T-helper 1 cell treated with Interleukin-12 subunit alpha and Interleukin-12 subunit beta and Interleukin-4 antibody, amounts not matched to agents 30 μg/mL and 1 μg/mL, for 36 hours (primary cell): ENCODE measurements around the gene FGF12.
"Not testable (repeated sequence)": the region's sequence is repeated elsewhere in the genome, so short reads cannot be mapped to it uniquely, and the experiment has no call there.

Experiments
- H3K27ac Mint-ChIP-seq: one replicate; pipeline ENCODE4 v1.8.0; 2021; ENCODE audit warnings: mild to moderate bottlenecking, mixed read lengths
- H3K27me3 Mint-ChIP-seq: one replicate; pipeline ENCODE4 v1.8.0; 2021; ENCODE audit warnings: low read depth, mixed read lengths
- H3K36me3 Mint-ChIP-seq: one replicate; pipeline ENCODE4 v1.8.0; 2021; ENCODE audit warnings: low read depth, mixed read lengths
- H3K4me1 Mint-ChIP-seq: one replicate; pipeline ENCODE4 v1.8.0; 2021; ENCODE audit warnings: low read depth, mixed read lengths
- H3K4me3 Mint-ChIP-seq: one replicate; pipeline ENCODE4 v1.8.0; 2021; ENCODE audit warnings: mild to moderate bottlenecking, moderate library complexity, mixed read lengths
- H3K9me3 Mint-ChIP-seq: one replicate; pipeline ENCODE4 v1.8.0; 2021; ENCODE audit warnings: mixed read lengths

FGF12 gene

GRCh38 chr3:192715126-192715525 is 12.2 kb downstream of the FGF12 start:
- Mint-ChIP-seq H3K9me3 (no peaks in the 10 kb centered on the region), H3K36me3 (no peaks in the 10 kb centered on the region), H3K27ac (no peak overlapping the region), H3K27me3 (no peaks in the 10 kb centered on the region), H3K4me3 (no peak overlapping the region), H3K4me1 (no peaks in the 10 kb centered on the region)

GRCh38 chr3:192711126-192711525 is 16.2 kb downstream of the FGF12 start:
- not testable (repeated sequence) for H3K27me3 Mint-ChIP-seq, H3K36me3 Mint-ChIP-seq, H3K27ac Mint-ChIP-seq, H3K4me3 Mint-ChIP-seq, H3K9me3 Mint-ChIP-seq, H3K4me1 Mint-ChIP-seq

- no peaks in the 10 kb centered on the region for H3K27me3 Mint-ChIP-seq
- no peak overlapping the region for H3K4me3 Mint-ChIP-seq
- H3K4me1 Mint-ChIP-seq: no peaks in the 10 kb centered on the region
- H3K36me3 Mint-ChIP-seq: no peaks in the 10 kb centered on the region
- H3K27ac Mint-ChIP-seq: no peak overlapping the region
- H3K9me3 Mint-ChIP-seq: no peaks in the 10 kb centered on the region
These were observed 17.0 kb downstream of the FGF12 start for GRCh38 chr3:192710366-192710765.

- Mint-ChIP-seq H3K4me1 (no peaks in the 10 kb centered on the region), H3K4me3 (no peak overlapping the region), H3K27me3 (no peaks in the 10 kb centered on the region), H3K9me3 (no peaks in the 10 kb centered on the region), H3K27ac (no peak overlapping the region), H3K36me3 (no peaks in the 10 kb centered on the region)
These were observed 21.1 kb downstream of the FGF12 start for GRCh38 chr3:192706272-192706671.

GRCh38 chr3:192700885-192701284 is 26.5 kb downstream of the FGF12 start:
- Mint-ChIP-seq H3K4me1 (no peaks in the 10 kb centered on the region), H3K9me3 (no peaks in the 10 kb centered on the region), H3K27me3 (no peaks in the 10 kb centered on the region), H3K27ac (no peak overlapping the region), H3K4me3 (no peak overlapping the region), H3K36me3 (no peaks in the 10 kb centered on the region)

- no peaks in the 10 kb centered on the region for H3K36me3 Mint-ChIP-seq
- H3K4me3 Mint-ChIP-seq: no peak overlapping the region
- no peaks in the 10 kb centered on the region for H3K9me3 Mint-ChIP-seq
- no peak overlapping the region for H3K27ac Mint-ChIP-seq
- H3K27me3 Mint-ChIP-seq: no peaks in the 10 kb centered on the region
- H3K4me1 Mint-ChIP-seq: no peaks in the 10 kb centered on the region
These were observed 30.3 kb downstream of the FGF12 start for GRCh38 chr3:192696943-192697587.

GRCh38 chr3:192687488-192688152 is 39.7 kb downstream of the FGF12 start:
- H3K4me1 Mint-ChIP-seq: no peaks in the 10 kb centered on the region
- no peaks in the 10 kb centered on the region for H3K27me3 Mint-ChIP-seq
- H3K27ac Mint-ChIP-seq: no peak overlapping the region
- no peaks in the 10 kb centered on the region for H3K36me3 Mint-ChIP-seq
- H3K9me3 Mint-ChIP-seq: no peaks in the 10 kb centered on the region
- H3K4me3 Mint-ChIP-seq: no peak overlapping the region

- peaks cover 4% of the 10 kb centered on the region for H3K27me3 Mint-ChIP-seq
- no peak overlapping the region for H3K27ac Mint-ChIP-seq
- no peaks in the 10 kb centered on the region for H3K9me3 Mint-ChIP-seq
- H3K4me3 Mint-ChIP-seq: no peak overlapping the region
- no peaks in the 10 kb centered on the region for H3K36me3 Mint-ChIP-seq
- H3K4me1 Mint-ChIP-seq: no peaks in the 10 kb centered on the region
These were observed 41.5 kb downstream of the FGF12 start for GRCh38 chr3:192685801-192686200.

GRCh38 chr3:192684151-192684550 is 43.2 kb downstream of the FGF12 start:
- Mint-ChIP-seq H3K27me3 (peaks cover 5% of the 10 kb centered on the region), H3K9me3 (no peaks in the 10 kb centered on the region), H3K4me3 (no peak overlapping the region), H3K27ac (no peak overlapping the region), H3K36me3 (no peaks in the 10 kb centered on the region), H3K4me1 (no peaks in the 10 kb centered on the region)

- no peaks in the 10 kb centered on the region for H3K9me3 Mint-ChIP-seq
- no peak overlapping the region for H3K4me3 Mint-ChIP-seq
- H3K36me3 Mint-ChIP-seq: no peaks in the 10 kb centered on the region
- H3K4me1 Mint-ChIP-seq: peaks cover 8% of the 10 kb centered on the region
- peaks cover 10% of the 10 kb centered on the region for H3K27me3 Mint-ChIP-seq
- H3K27ac Mint-ChIP-seq: peak overlapping the region; percentile 70
These were observed 51.2 kb downstream of the FGF12 start for GRCh38 chr3:192675958-192676649.

- H3K27me3 Mint-ChIP-seq: peaks cover 5% of the 10 kb centered on the region
- H3K9me3 Mint-ChIP-seq: no peaks in the 10 kb centered on the region
- H3K36me3 Mint-ChIP-seq: no peaks in the 10 kb centered on the region
- no peak overlapping the region for H3K27ac Mint-ChIP-seq
- no peak overlapping the region for H3K4me3 Mint-ChIP-seq
- H3K4me1 Mint-ChIP-seq: no peaks in the 10 kb centered on the region
These were observed 71.7 kb downstream of the FGF12 start for GRCh38 chr3:192655628-192656027.

GRCh38 chr3:192655040-192655439 is 72.3 kb downstream of the FGF12 start:
- H3K27ac Mint-ChIP-seq: no peak overlapping the region
- H3K27me3 Mint-ChIP-seq: peaks cover 5% of the 10 kb centered on the region
- no peak overlapping the region for H3K4me3 Mint-ChIP-seq
- H3K9me3 Mint-ChIP-seq: no peaks in the 10 kb centered on the region
- H3K36me3 Mint-ChIP-seq: no peaks in the 10 kb centered on the region
- no peaks in the 10 kb centered on the region for H3K4me1 Mint-ChIP-seq

- no peak overlapping the region for H3K27ac Mint-ChIP-seq
- no peaks in the 10 kb centered on the region for H3K9me3 Mint-ChIP-seq
- no peaks in the 10 kb centered on the region for H3K4me1 Mint-ChIP-seq
- peaks cover 5% of the 10 kb centered on the region for H3K27me3 Mint-ChIP-seq
- H3K36me3 Mint-ChIP-seq: no peaks in the 10 kb centered on the region
- no peak overlapping the region for H3K4me3 Mint-ChIP-seq
These were observed 73.5 kb downstream of the FGF12 start for GRCh38 chr3:192653862-192654261.

- H3K27ac Mint-ChIP-seq: no peak overlapping the region
- H3K9me3 Mint-ChIP-seq: no peaks in the 10 kb centered on the region
- H3K36me3 Mint-ChIP-seq: no peaks in the 10 kb centered on the region
- H3K4me3 Mint-ChIP-seq: no peak overlapping the region
- peaks cover 5% of the 10 kb centered on the region for H3K27me3 Mint-ChIP-seq
- no peaks in the 10 kb centered on the region for H3K4me1 Mint-ChIP-seq
These were observed 74.6 kb downstream of the FGF12 start for GRCh38 chr3:192652727-192653126.

- H3K4me1 Mint-ChIP-seq: no peaks in the 10 kb centered on the region
- H3K4me3 Mint-ChIP-seq: no peak overlapping the region
- no peak overlapping the region for H3K27ac Mint-ChIP-seq
- no peaks in the 10 kb centered on the region for H3K36me3 Mint-ChIP-seq
- no peaks in the 10 kb centered on the region for H3K9me3 Mint-ChIP-seq
- H3K27me3 Mint-ChIP-seq: peaks cover 5% of the 10 kb centered on the region
These were observed 75.4 kb downstream of the FGF12 start for GRCh38 chr3:192651836-192652512.
